H1 (cell line): ENCODE data around the gene FBXW8. TPM values are rescaled to one million over a fixed set of nuclear protein-coding genes. Genes with fewer than 3 reads are reported as not detected.

Experiments
- CTCF ChIA-PET: fragments of 300-600 bp; sonication (Branson Sonifier 250); formaldehyde crosslinking; loops from one replicate; lab custom pipeline; 2021; ENCODE audit not compliant: partially characterized antibody; lab: Charles Lee
- POLR2A ChIA-PET: fragments of 300-600 bp; sonication (Branson Sonifier 250); formaldehyde crosslinking; loops from one replicate; lab custom pipeline; 2021; ENCODE audit warnings: inconsistent platforms; ENCODE audit not compliant: partially characterized antibody; lab: Charles Lee
- DNase-seq, 2 experiments: peaks; one replicate each; pipeline versions ENCODE4 v3.0.0 to v3.0.0-alpha.2; 2010 to 2022; ENCODE audit warnings: low spot score in 2 of 2, low read depth in 1 of 2, mixed read lengths in 1 of 2
- FAIRE-seq: peaks from 2 replicates; lab custom pipeline; 2011; peaks lifted over from hg19 to GRCh38; lab: Jason Lieb, UNC
- H2AFZ ChIP-seq: 2 replicates; pipeline ENCODE4 v1.8.1; 2012; ENCODE audit warnings: low read length, inconsistent platforms
- H2AK5ac ChIP-seq: 2 replicates; pipeline ENCODE4 v1.6.1; 2013; ENCODE audit warnings: low read depth, low read length
- H2BK120ac ChIP-seq: replicated peaks from 2 replicates; pipeline ENCODE3; 2013; ENCODE audit warnings: low read depth, low read length, inconsistent platforms
- H2BK12ac ChIP-seq: 2 replicates; pipeline ENCODE4 v1.6.1; 2013; ENCODE audit warnings: low read depth, low read length
- H2BK15ac ChIP-seq: 2 replicates; pipeline ENCODE4 v1.6.1; 2013; ENCODE audit warnings: low read length
- H2BK20ac ChIP-seq: 2 replicates; pipeline ENCODE4 v1.6.1; 2013; ENCODE audit warnings: low read length
- H2BK5ac ChIP-seq: 2 replicates; pipeline ENCODE4 v1.6.1; 2013; ENCODE audit warnings: low read depth, low read length
- H3K14ac ChIP-seq: 2 replicates; pipeline ENCODE4 v1.6.1; 2013; ENCODE audit warnings: inconsistent platforms; ENCODE audit not compliant: insufficient read length
- H3K18ac ChIP-seq: 2 replicates; pipeline ENCODE4 v1.6.1; 2013; ENCODE audit warnings: low read length; ENCODE audit errors: extremely low read depth
- H3K23ac ChIP-seq: 2 replicates; pipeline ENCODE4 v1.6.1; 2013; ENCODE audit warnings: inconsistent platforms; ENCODE audit not compliant: insufficient read length
- H3K23me2 ChIP-seq: 2 replicates; pipeline ENCODE4 v1.6.1; 2013; ENCODE audit warnings: low read depth, low read length
- H3K27ac ChIP-seq: 2 replicates; pipeline ENCODE4 v1.6.1; 2011; ENCODE audit warnings: low read depth, low read length, inconsistent platforms
- H3K27me3 ChIP-seq, 4 experiments: replicated peaks in 1 of 4; 1 replicate in 1 of 4; 2 replicates in 3 of 4; pipeline versions ENCODE4 v1.6.1 to v1.8.1; 2011 to 2013; ENCODE audit warnings: low read length in 3 of 4, mild to moderate bottlenecking in 3 of 4, inconsistent platforms in 2 of 4, mixed read lengths in 2 of 4, moderate library complexity in 1 of 4; ENCODE audit not compliant: control insufficient read depth in 3 of 4, insufficient read depth in 3 of 4; ENCODE audit errors: extremely low read depth in 1 of 4
- H3K36me3 ChIP-seq, 4 experiments: 2 replicates each; pipeline versions ENCODE4 v1.6.1 to v1.8.1; 2011 to 2013; ENCODE audit warnings: mild to moderate bottlenecking in 4 of 4, low read length in 3 of 4, moderate library complexity in 2 of 4, control low read depth in 1 of 4, inconsistent platforms in 1 of 4; ENCODE audit not compliant: insufficient read depth in 4 of 4, control insufficient read depth in 2 of 4
- H3K4ac ChIP-seq: replicated peaks from 2 replicates; pipeline ENCODE3; 2013; ENCODE audit warnings: low read length, low read depth, mixed read lengths, inconsistent platforms; ENCODE audit not compliant: insufficient read length
- H3K4me1 ChIP-seq, 4 experiments: replicated peaks in 1 of 4; 1 replicate in 1 of 4; 2 replicates in 3 of 4; pipeline versions ENCODE4 v1.6.1 to v1.8.1; 2011 to 2013; ENCODE audit warnings: low read length in 3 of 4, inconsistent platforms in 2 of 4, mixed read lengths in 1 of 4; ENCODE audit not compliant: insufficient read depth in 4 of 4, control insufficient read depth in 3 of 4
- H3K4me2 ChIP-seq, 2 experiments: 2 replicates each; pipeline versions ENCODE4 v1.6.1 to v1.8.1; 2011 to 2013; ENCODE audit warnings: low read depth in 2 of 2, low read length in 2 of 2, control low read depth in 1 of 2, inconsistent platforms in 1 of 2, mild to moderate bottlenecking in 1 of 2; ENCODE audit not compliant: insufficient read depth in 1 of 2
- H3K4me3 ChIP-seq, 4 experiments: fragments of 200-600, 300-600 bp in 1 of 4; sonication (generic), shearing (Covaris generic), sonication (Bioruptor Twin) in 1 of 4; 2 replicates each; pipeline versions ENCODE4 v1.5.1 to v1.8.1; 2011 to 2016; ENCODE audit warnings: low read length in 4 of 4, low read depth in 3 of 4, control low read depth in 2 of 4, inconsistent platforms in 2 of 4, mild to moderate bottlenecking in 2 of 4, mixed read lengths in 1 of 4, moderate library complexity in 1 of 4; ENCODE audit not compliant: insufficient read depth in 2 of 4; ENCODE audit errors: extremely low read depth in 1 of 4
- H3K56ac ChIP-seq: replicated peaks from 2 replicates; pipeline ENCODE3; 2013; ENCODE audit warnings: low read depth, mild to moderate bottlenecking, mixed read lengths, low read length, inconsistent platforms; ENCODE audit not compliant: insufficient read length
- H3K79me1 ChIP-seq: 2 replicates; pipeline ENCODE4 v1.6.1; 2013; ENCODE audit warnings: low read depth, low read length, control low read depth
- H3K79me2 ChIP-seq, 2 experiments: 2 replicates each; pipeline versions ENCODE4 v1.6.1 to v1.8.1; 2012 to 2013; ENCODE audit warnings: low read length in 2 of 2, mild to moderate bottlenecking in 2 of 2, inconsistent platforms in 1 of 2; ENCODE audit not compliant: insufficient read depth in 2 of 2, control insufficient read depth in 1 of 2
- H3K9ac ChIP-seq, 4 experiments: replicated peaks in 1 of 4; 1 replicate in 1 of 4; 2 replicates in 3 of 4; pipeline versions ENCODE4 v1.6.1 to v1.8.1; 2011 to 2013; ENCODE audit warnings: low read depth in 3 of 4, low read length in 3 of 4, control low read depth in 2 of 4, mild to moderate bottlenecking in 2 of 4, moderate library complexity in 2 of 4, inconsistent platforms in 1 of 4; ENCODE audit errors: extremely low read depth in 1 of 4
- H3K9me3 ChIP-seq, 2 experiments: 2 replicates each; pipeline versions ENCODE4 v1.6.1 to v1.8.1; 2012 to 2013; ENCODE audit warnings: mild to moderate bottlenecking in 2 of 2, moderate library complexity in 2 of 2, control low read depth in 1 of 2, inconsistent platforms in 1 of 2, low read depth in 1 of 2, low read length in 1 of 2, mixed read lengths in 1 of 2; ENCODE audit not compliant: insufficient read depth in 2 of 2
- H4K20me1 ChIP-seq, 2 experiments: replicated peaks in 1 of 2; 2 replicates each; pipeline versions ENCODE3 to v1.8.1; 2011 to 2013; ENCODE audit warnings: inconsistent platforms in 2 of 2, low read length in 2 of 2, mild to moderate bottlenecking in 1 of 2; ENCODE audit not compliant: insufficient read depth in 2 of 2, control insufficient read depth in 1 of 2
- H4K5ac ChIP-seq: 2 replicates; pipeline ENCODE4 v1.6.1; 2013; ENCODE audit warnings: low read length, low read depth, mixed read lengths, inconsistent platforms; ENCODE audit not compliant: insufficient read length
- H4K8ac ChIP-seq: 2 replicates; pipeline ENCODE4 v1.8.0; 2013; ENCODE audit warnings: mild to moderate bottlenecking, moderate library complexity, low read length, inconsistent platforms; ENCODE audit not compliant: insufficient read depth; ENCODE audit errors: extremely low read depth
- H4K91ac ChIP-seq: replicated peaks from 2 replicates; pipeline ENCODE3; 2013; ENCODE audit warnings: low read length, mixed read lengths, inconsistent platforms; ENCODE audit not compliant: insufficient read length
- BACH1 ChIP-seq: IDR thresholded peaks from 2 replicates; pipeline ENCODE4 v1.6.1; 2012; ENCODE audit warnings: low read length, improper control_type of control experiment
- CBX8 ChIP-seq: fragments of 300-800, 300-1000 bp; sonication (generic); IDR thresholded peaks from 2 replicates; pipeline ENCODE4 v1.7.1; 2016; ENCODE audit warnings: low read depth, low read length, borderline replicate concordance
- HDAC2 ChIP-seq, 2 experiments: fragments of 300-600 bp in 1 of 2; sonication (generic) in 1 of 2; IDR thresholded peaks; 2 replicates each; pipeline ENCODE4 v1.6.1; 2011 to 2012; ENCODE audit warnings: low read depth in 2 of 2, low read length in 2 of 2, mild to moderate bottlenecking in 2 of 2, moderate library complexity in 2 of 2, borderline replicate concordance in 1 of 2, inconsistent platforms in 1 of 2
- HDAC6 ChIP-seq: IDR thresholded peaks from one replicate; pipeline ENCODE4 v1.7.1; 2012; ENCODE audit warnings: low read depth, mild to moderate bottlenecking, inconsistent platforms, low read length, moderate library complexity
- KDM4A ChIP-seq: IDR thresholded peaks from one replicate; pipeline ENCODE4 v1.7.1; 2012; ENCODE audit warnings: low read depth, mild to moderate bottlenecking, moderate library complexity, low read length, inconsistent platforms; ENCODE audit not compliant: severe bottlenecking
- NANOG ChIP-seq: IDR thresholded peaks from 2 replicates; pipeline ENCODE4 v1.6.1; 2011; ENCODE audit warnings: low read length, low read depth, mild to moderate bottlenecking, inconsistent platforms; ENCODE audit not compliant: insufficient read depth, poor library complexity, severe bottlenecking
- RFX5 ChIP-seq: IDR thresholded peaks from 2 replicates; pipeline ENCODE4 v1.6.1; 2011; ENCODE audit warnings: low read depth, low read length, improper control_type of control experiment, borderline replicate concordance
- SP1 ChIP-seq: IDR thresholded peaks from 2 replicates; pipeline ENCODE4 v1.6.1; 2011; ENCODE audit warnings: low read depth, low read length
- TAF1 ChIP-seq: IDR thresholded peaks from 2 replicates; pipeline ENCODE4 v1.6.1; 2011; ENCODE audit warnings: mild to moderate bottlenecking, low read depth, low read length
- YY1 ChIP-seq: IDR thresholded peaks from 2 replicates; pipeline ENCODE4 v1.6.1; 2011; ENCODE audit warnings: low read depth, mild to moderate bottlenecking, low read length
- WGBS, 2 experiments: shearing (Covaris generic) in 1 of 2; methylation state at CpG; one replicate each; pipeline versions ENCODE4 v1.1.6 to v1.1.7; 2013 to 2015; ENCODE audit warnings: low lambda C conversion rate in 2 of 2, mixed read lengths in 2 of 2, inconsistent platforms in 1 of 2, low coverage in 1 of 2, missing lambda C conversion rate in 1 of 2; ENCODE audit not compliant: insufficient replicate concordance in 2 of 2, insufficient coverage in 1 of 2, insufficient read length in 1 of 2; ENCODE audit errors: extremely low coverage in 1 of 2, missing lambda C conversion rate in 1 of 2; 5-methylcytosine and 5-hydroxymethylcytosine counted together
- polyA plus RNA-seq, 7 experiments: library from polyadenylated mRNA; depleted of rRNA in 3 of 7; stranded (reverse) in 5 of 7; unstranded in 2 of 7; fragments of >200 nt in 5 of 7; fragments of 200-250 nt in 2 of 7; gene quantifications; 1 replicate in 5 of 7; 2 replicates in 1 of 7; 4 replicates in 1 of 7; pipeline versions ENCODE4 v1.2.1 to v1.2.3, GENCODE V29; 2011 to 2013; ENCODE audit warnings: missing spikeins in 2 of 7, mixed read lengths in 2 of 7
- total RNA-seq: library from RNA; stranded (reverse); fragmentation: NEBNext Ultra II Directional; extraction: Animal tissue kit (Norgen Biotek cat#: 25700); gene quantifications from 2 replicates; pipeline ENCODE4 v1.2.1, GENCODE V29; 2021
- TF ChIP-seq, protein P1 (sequence below): IDR thresholded peaks from 2 replicates; pipeline ENCODE4 v1.6.1; 2011; ENCODE audit warnings: low read depth, mild to moderate bottlenecking, low read length; ENCODE audit not compliant: insufficient read depth
- TF ChIP-seq, protein P2 (sequence below): IDR thresholded peaks from 2 replicates; pipeline ENCODE4 v1.6.1; 2011; ENCODE audit warnings: low read length, improper control_type of control experiment

Gene FBXW8
- total and polyA plus RNA-seq, 2 of the 8 experiments (the other 6 are each of a cell fraction or from before 2014, with no cell fraction given), result 15.8 to 16.0 TPM

DNA sequence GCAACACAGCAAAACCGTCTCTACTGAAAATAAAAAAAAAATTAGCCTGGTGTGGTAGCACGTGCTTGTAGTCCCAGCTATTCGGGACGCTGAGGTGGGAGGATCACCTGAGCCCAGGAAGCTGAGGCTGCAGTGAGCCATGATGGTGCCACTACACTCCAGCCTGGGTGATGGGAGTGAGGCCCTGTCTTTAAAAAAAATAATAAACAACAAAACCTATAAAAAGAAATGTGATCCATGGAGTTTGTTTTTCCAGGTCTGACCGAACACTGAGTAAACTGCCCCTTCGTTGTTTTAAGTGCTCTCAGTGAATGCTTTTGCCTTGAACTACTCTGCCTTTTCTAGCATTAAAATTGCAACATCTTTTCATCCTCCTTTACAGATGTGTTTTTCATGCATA, 111.7 kb downstream of the FBXW8 start:
- peaks cover 5 to 10% (median 8%) of the 10 kb centered on the region in 4 experiments; a peak in 6 of 8 replicates for H3K36me3 ChIP-seq
- H2AK5ac ChIP-seq, result no peak overlapping the region
- H3K79me1 ChIP-seq, result no peaks in the 10 kb centered on the region
- H4K91ac ChIP-seq, result no peak overlapping the region
- no peaks in the 10 kb centered on the region for H3K27me3 ChIP-seq
- FAIRE-seq, result no peak
- peaks cover 0 to 5% (median under 1%) of the 10 kb centered on the region in 4 experiments; a peak in 2 of 7 replicates for H3K4me1 ChIP-seq
- H2BK20ac ChIP-seq, result no peak overlapping the region
- no peak overlapping the region for H3K4me3 ChIP-seq
- H3K18ac ChIP-seq, result no peak overlapping the region
- no peaks in the 10 kb centered on the region for H3K23me2 ChIP-seq
- no peak overlapping the region for H3K23ac ChIP-seq
- no peak overlapping the region for H2BK120ac ChIP-seq
- H4K5ac ChIP-seq, result no peak overlapping the region
- no peak overlapping the region for H2BK15ac ChIP-seq
- H2BK12ac ChIP-seq, result no peak overlapping the region
- H2BK5ac ChIP-seq, result no peak overlapping the region
- no peaks in the 10 kb centered on the region for H3K79me2 ChIP-seq
- no peak overlapping the region for H3K56ac ChIP-seq
- no peak overlapping the region for H3K9ac ChIP-seq
- DNase-seq, result no peak
- 89% methylated on average over 6 of the region's 6 CpGs; no CpG with 5 or more reads in 1 of the 2 experiments for WGBS, 2 experiments
- POLR2A ChIA-PET, result interaction anchor here (0.7 kb wide), 1 partner anchor 13 kb away, joined by 3 read pairs; no protein-coding TSS in a partner anchor
- H3K27ac ChIP-seq, result no peak overlapping the region
- no peak overlapping the region for H4K8ac ChIP-seq
- no peak overlapping the region for H2AFZ ChIP-seq
- H3K4me2 ChIP-seq, result no peak overlapping the region
- H3K14ac ChIP-seq, result no peak overlapping the region
- peaks cover 2 to 4% of the 10 kb centered on the region in 2 experiments for H4K20me1 ChIP-seq
- CTCF ChIA-PET, result interaction anchor here (0.6 to 10.7 kb wide), 3 partner anchors 12 to 97 kb away, joined by 3 to 161 read pairs (median 9); no protein-coding TSS in a partner anchor
- no peak overlapping the region for H3K4ac ChIP-seq
- no peaks in the 10 kb centered on the region for H3K9me3 ChIP-seq
- TF ChIP-seq SP1 (no peak), BACH1 (no peak), YY1 (no peak), KDM4A (no peak), CBX8 (no peak), TAF1 (no peak), HDAC6 (no peak), NANOG (no peak), HDAC2 (IDR thresholded peaks at IDR 0.05; ENCODE audit: borderline replicate concordance in 1 of 2, low read depth in 2 of 2, low read length in 2 of 2) (no peak), RFX5 (no peak)
- TF ChIP-seq, protein P1, sequence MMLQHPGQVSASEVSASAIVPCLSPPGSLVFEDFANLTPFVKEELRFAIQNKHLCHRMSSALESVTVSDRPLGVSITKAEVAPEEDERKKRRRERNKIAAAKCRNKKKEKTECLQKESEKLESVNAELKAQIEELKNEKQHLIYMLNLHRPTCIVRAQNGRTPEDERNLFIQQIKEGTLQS, result no peak
- TF ChIP-seq, protein P2, sequence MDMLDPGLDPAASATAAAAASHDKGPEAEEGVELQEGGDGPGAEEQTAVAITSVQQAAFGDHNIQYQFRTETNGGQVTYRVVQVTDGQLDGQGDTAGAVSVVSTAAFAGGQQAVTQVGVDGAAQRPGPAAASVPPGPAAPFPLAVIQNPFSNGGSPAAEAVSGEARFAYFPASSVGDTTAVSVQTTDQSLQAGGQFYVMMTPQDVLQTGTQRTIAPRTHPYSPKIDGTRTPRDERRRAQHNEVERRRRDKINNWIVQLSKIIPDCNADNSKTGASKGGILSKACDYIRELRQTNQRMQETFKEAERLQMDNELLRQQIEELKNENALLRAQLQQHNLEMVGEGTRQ, result no peak
